Right atrium auricular region (tissue), 2 donors: ENCODE results near the gene PICK1. TPM values are rescaled to one million over a fixed set of nuclear protein-coding genes. Genes with fewer than 3 reads are reported as not detected.

Source experiments
- DNase-seq: peaks from one replicate; pipeline ENCODE4 v3.0.0-alpha.2; 2019; ENCODE audit warnings: low spot score
- H3K27ac ChIP-seq, 2 donors: fragments of 200-600 bp; sonication (generic); 1 replicate in 1 of 2; 2 replicates in 1 of 2; pipeline ENCODE4 v1.5.1; 2016 to 2019
- H3K27me3 ChIP-seq, 2 donors: fragments of 200-600 bp; sonication (generic); one replicate each; pipeline versions ENCODE4 v1.5.1 to v1.6.0; 2017 to 2019
- H3K36me3 ChIP-seq: fragments of 200-600 bp; sonication (generic); one replicate; pipeline ENCODE4 v1.5.1; 2016
- H3K4me1 ChIP-seq, 2 donors: fragments of 200-600 bp; sonication (generic); one replicate each; pipeline versions ENCODE4 v1.5.1 to v1.6.0; 2017 to 2019
- H3K4me3 ChIP-seq, 2 donors: fragments of 200-600 bp; sonication (generic); 1 replicate in 1 of 2; 2 replicates in 1 of 2; pipeline ENCODE4 v1.5.1; 2017 to 2019; ENCODE audit warnings: mild to moderate bottlenecking in 1 of 2, moderate library complexity in 1 of 2
- H3K9me3 ChIP-seq, 2 donors: fragments of 200-600 bp; sonication (generic); one replicate each; pipeline ENCODE4 v1.5.1; 2019
- CTCF ChIP-seq, 2 donors: fragments of 200-600 bp; sonication (generic); IDR thresholded peaks; one replicate each; pipeline ENCODE4 v1.5.1; 2019; ENCODE audit warnings: antibody characterized with exemption in 2 of 2
- total RNA-seq, 2 donors: library from RNA; depleted of rRNA; stranded (reverse); fragments of >200 nt; gene quantifications; one replicate each; pipeline ENCODE4 v1.1.0, GENCODE V29; 2016

Gene PICK1
- total RNA-seq, 2 donors from 2014 or later = 33.1 to 36.0 TPM

GRCh38 chr22:38029901-38030300, 27.3 kb upstream of the PICK1 start:
- no peaks in the 10 kb centered on the region for H3K9me3 ChIP-seq
- H3K27ac ChIP-seq = no peak overlapping the region
- H3K4me1 ChIP-seq = peaks cover 0 to 19% of the 10 kb centered on the region in 2 donors
- H3K27me3 ChIP-seq = no peaks in the 10 kb centered on the region
- TF ChIP-seq CTCF (IDR thresholded peaks at IDR 0.05) = no peak
- no peaks in the 10 kb centered on the region for H3K36me3 ChIP-seq
- no peak overlapping the region for H3K4me3 ChIP-seq
- DNase-seq = no peak

GRCh38 chr22:38030311-38031133, 26.7 kb upstream of the PICK1 start:
- Histone ChIP-seq H3K4me1 (peaks cover 0 to 21% of the 10 kb centered on the region in 2 donors), H3K9me3 (no peaks in the 10 kb centered on the region), H3K4me3 (no peak overlapping the region), H3K27me3 (no peaks in the 10 kb centered on the region), H3K27ac (no peak overlapping the region), H3K36me3 (no peaks in the 10 kb centered on the region)
- TF ChIP-seq CTCF (IDR thresholded peaks at IDR 0.05) = no peak
- DNase-seq = no peak

- Histone ChIP-seq H3K4me1 (peaks cover 0 to 21% of the 10 kb centered on the region in 2 donors), H3K9me3 (no peaks in the 10 kb centered on the region), H3K27ac (no peak overlapping the region), H3K4me3 (no peak overlapping the region), H3K36me3 (no peaks in the 10 kb centered on the region), H3K27me3 (no peaks in the 10 kb centered on the region)
- no peak for DNase-seq
- no peak for TF ChIP-seq CTCF (IDR thresholded peaks at IDR 0.05)
These were observed 25.7 kb upstream of the PICK1 start for GRCh38 chr22:38031491-38031890.

- Histone ChIP-seq H3K27ac (peak overlapping the region in 1 of 2 donors; percentile 10), H3K4me3 (no peak overlapping the region), H3K36me3 (no peaks in the 10 kb centered on the region), H3K9me3 (no peaks in the 10 kb centered on the region), H3K27me3 (no peaks in the 10 kb centered on the region), H3K4me1 (peaks cover 0 to 21% of the 10 kb centered on the region in 2 donors)
- TF ChIP-seq CTCF (IDR thresholded peaks at IDR 0.05) = no peak
- no peak for DNase-seq
These were observed 24.3 kb upstream of the PICK1 start for GRCh38 chr22:38032681-38033521.

- Histone ChIP-seq H3K9me3 (no peaks in the 10 kb centered on the region), H3K4me3 (no peak overlapping the region), H3K36me3 (no peaks in the 10 kb centered on the region), H3K4me1 (peaks cover 0 to 21% of the 10 kb centered on the region in 2 donors), H3K27ac (peak overlapping the region; percentile 25 to 57), H3K27me3 (no peaks in the 10 kb centered on the region)
- peak; percentile 67 for DNase-seq
- no peak for TF ChIP-seq CTCF (IDR thresholded peaks at IDR 0.05)
These were observed 23.5 kb upstream of the PICK1 start for GRCh38 chr22:38033522-38034277.
